ENCODE measurements around the gene EPS8L1.

GRCh38 chr19:55097864-55098715, 22.4 kb downstream of the EPS8L1 start:
- TF ChIP-seq CTCF (conservative IDR thresholded peaks at IDR 0.05 in 1 of 2, IDR thresholded peaks at IDR 0.05 in 1 of 2; ENCODE audit: extremely low read depth in 1 of 2, insufficient read depth in 1 of 2, low read depth in 1 of 2, low read length in 2 of 2) (no peak), EZH2 (IDR thresholded peaks at IDR 0.05; ENCODE audit: borderline replicate concordance, low read length) (no peak)

All from mammary epithelial cell (primary cell).